K562 (cell line): ENCODE results near the gene C19orf67. TPM values are rescaled to one million over a fixed set of nuclear protein-coding genes. Genes with fewer than 3 reads are reported as not detected.

Source experiments
- ARID1B ChIP-seq: fragments of 450-650 bp; IDR thresholded peaks from 2 replicates; pipeline ENCODE4 v1.6.1; 2016; ENCODE audit warnings: antibody characterized with exemption, mild to moderate bottlenecking, inconsistent platforms
- CREM ChIP-seq: IDR thresholded peaks from 2 replicates; pipeline ENCODE4 v1.6.1; 2014; ENCODE audit warnings: antibody characterized with exemption, low read depth
- CTCF ChIP-seq, 3 experiments: IDR thresholded peaks in 2 of 3; conservative IDR thresholded peaks in 1 of 3; 2 replicates each; pipeline ENCODE4 v1.5.1; 2011 to 2012; ENCODE audit warnings: low read length in 3 of 3, mild to moderate bottlenecking in 3 of 3, control low read depth in 2 of 3, improper control_type of control experiment in 1 of 3, inconsistent platforms in 1 of 3, low read depth in 1 of 3, mixed read lengths in 1 of 3, moderate library complexity in 1 of 3; ENCODE audit not compliant: insufficient read depth in 2 of 3
- DEAF1 ChIP-seq: fragments of 450-650 bp; formaldehyde crosslinking; IDR thresholded peaks from 2 replicates; pipeline ENCODE4 v1.4.0; 2020; ENCODE audit warnings: mild to moderate bottlenecking, moderate library complexity
- GTF2F1 ChIP-seq: IDR thresholded peaks from 2 replicates; pipeline ENCODE4 v1.6.1; 2011; ENCODE audit warnings: low read depth, low read length, improper control_type of control experiment
- KAT8 ChIP-seq: fragments of 450-650 bp; IDR thresholded peaks from 2 replicates; pipeline ENCODE4 v1.6.1; 2016; ENCODE audit warnings: low read depth, mild to moderate bottlenecking
- MBD2 ChIP-seq: sonication (generic); IDR thresholded peaks from 2 replicates; pipeline ENCODE4 v1.6.1; 2016; ENCODE audit warnings: low read depth, borderline replicate concordance
- MED1 ChIP-seq: sonication (generic); formaldehyde crosslinking; IDR thresholded peaks from 2 replicates; pipeline ENCODE4 v1.8.1; 2023; ENCODE audit warnings: missing genetic modification reagents, borderline replicate concordance
- NCOA2 ChIP-seq, 2 experiments: fragments of 450-650 bp; IDR thresholded peaks; 2 replicates each; pipeline ENCODE4 v1.6.1; 2018; ENCODE audit warnings: mild to moderate bottlenecking in 2 of 2, moderate library complexity in 1 of 2; ENCODE audit not compliant: partially characterized antibody in 2 of 2
- NCOA4 ChIP-seq: fragments of 450-650 bp; IDR thresholded peaks from 2 replicates; pipeline ENCODE4 v1.6.1; 2018; ENCODE audit warnings: mild to moderate bottlenecking; ENCODE audit not compliant: partially characterized antibody
- NFIC ChIP-seq: fragments of 450-650 bp; IDR thresholded peaks from 2 replicates; pipeline ENCODE4 v1.6.1; 2017; ENCODE audit warnings: mild to moderate bottlenecking, inconsistent platforms
- NFRKB ChIP-seq: fragments of 450-650 bp; IDR thresholded peaks from 2 replicates; pipeline ENCODE4 v1.6.1; 2016; ENCODE audit warnings: low read depth
- NR2C2 ChIP-seq, 2 experiments: fragments of 200-800 bp in 1 of 2; sonication (Bioruptor generic) in 1 of 2; sonication (generic) in 1 of 2; formaldehyde crosslinking in 1 of 2; IDR thresholded peaks; 2 replicates each; pipeline versions ENCODE4 v1.6.1 to v1.8.0; 2016 to 2022; ENCODE audit warnings: mild to moderate bottlenecking in 1 of 2, missing compliant biosample characterization in 1 of 2, missing genetic modification characterization in 1 of 2, missing genetic modification reagents in 1 of 2
- NRF1 ChIP-seq, 2 experiments: fragments of 450-650 bp; IDR thresholded peaks in 1 of 2; conservative IDR thresholded peaks in 1 of 2; 2 replicates each; pipeline ENCODE4 v1.6.1; 2014; ENCODE audit warnings: mild to moderate bottlenecking in 2 of 2
- PCBP1 ChIP-seq: fragments of 200-400 bp; formaldehyde crosslinking; IDR thresholded peaks from 2 replicates; pipeline ENCODE4 v1.6.1; 2018; ENCODE audit warnings: mild to moderate bottlenecking, low read depth, low read length; ENCODE audit not compliant: poor library complexity, severe bottlenecking
- PML ChIP-seq: IDR thresholded peaks from 2 replicates; pipeline ENCODE4 v1.6.1; 2012; ENCODE audit warnings: low read length, inconsistent platforms
- RBBP5 ChIP-seq: fragments of 200-600 bp; sonication (generic); IDR thresholded peaks from 2 replicates; pipeline ENCODE4 v1.6.1; 2012; ENCODE audit warnings: borderline replicate concordance, mild to moderate bottlenecking, low read length, control low read depth, inconsistent platforms; ENCODE audit not compliant: insufficient read depth, poor library complexity, severe bottlenecking
- RCOR1 ChIP-seq, 2 experiments: IDR thresholded peaks; 2 replicates each; pipeline ENCODE4 v1.6.1; 2012; ENCODE audit warnings: low read depth in 2 of 2, low read length in 2 of 2, borderline replicate concordance in 1 of 2, improper control_type of control experiment in 1 of 2
- SMAD4 ChIP-seq: fragments of 250-450 bp; sonication (Bioruptor Pico); conservative IDR thresholded peaks from 2 replicates; pipeline ENCODE4 v1.8.0; 2021; ENCODE audit warnings: inconsistent platforms, mild to moderate bottlenecking, moderate library complexity
- ZBTB33 ChIP-seq: sonication (generic); formaldehyde crosslinking; IDR thresholded peaks from 2 replicates; pipeline ENCODE4 v1.8.1; 2023; ENCODE audit warnings: mild to moderate bottlenecking, missing genetic modification reagents
- ZNF79 ChIP-seq: fragments of 250-450 bp; sonication (Bioruptor Pico); IDR thresholded peaks from 2 replicates; pipeline ENCODE4 v1.4.0; 2020; ENCODE audit warnings: low read depth, mild to moderate bottlenecking, moderate library complexity
- polyA plus RNA-seq, 8 experiments: library from polyadenylated mRNA; depleted of rRNA in 4 of 8; stranded (reverse) in 5 of 8; unstranded in 3 of 8; fragments of >200 nt; fragmentation: Nextera tagmentation in 2 of 8; fragmentation: Illumina TruSeq in 1 of 8; extraction: Ambion mirVana in 2 of 8; extraction: Trizol in 1 of 8; gene quantifications; 2 replicates each; pipeline versions ENCODE4 v1.2.1 to v1.2.3, GENCODE V29; 2011 to 2014; ENCODE audit warnings: inconsistent platforms in 1 of 8, missing spikeins in 1 of 8
- total RNA-seq, 7 experiments: library from RNA; depleted of rRNA in 6 of 7; stranded (reverse); fragments of >200 nt in 6 of 7; fragmentation: Illumina TruSeq in 2 of 7; extraction: Trizol in 2 of 7; gene quantifications; 2 replicates each; pipeline versions ENCODE4 v1.2.1 to v1.2.3, GENCODE V29; 2011 to 2021; ENCODE audit warnings: low replicate concordance in 1 of 7

C19orf67 gene
- total and polyA plus RNA-seq, 9 of the 15 experiments (the other 6 are each of a cell fraction or from before 2014, with no cell fraction given) = 0.29 to 1.8 (median 0.51) TPM; not detected in 3

GRCh38 chr19:14031719-14032480, 53.7 kb downstream of the C19orf67 start, which contains the start of gene IL27RA (continued):
- no peak for TF ChIP-seq NR2C2 (CRISPR knock-in tag; IDR thresholded peaks at IDR 0.05)
- TF ChIP-seq NR2C2 (tag; IDR thresholded peaks at IDR 0.05) = peak; percentile 49; the same call in 1 of the 2 replicates
- 0 out of 2 replicates have a peak, but pooled peaks have one; percentile 43 for TF ChIP-seq ARID1B
- peak in 1 of 2 experiments; percentile 35; a peak in 1 of 4 replicates for TF ChIP-seq RCOR1 (IDR thresholded peaks at IDR 0.05; ENCODE audit: borderline replicate concordance in 1 of 2, low read depth in 2 of 2, low read length in 2 of 2)
- no peak for TF ChIP-seq NCOA4
- peak; percentile 80 to 91 (median 84) for TF ChIP-seq CTCF (IDR thresholded peaks at IDR 0.05 in 2 of 3, conservative IDR thresholded peaks at IDR 0.05 in 1 of 3; ENCODE audit: insufficient read depth in 2 of 3, low read depth in 1 of 3, low read length in 3 of 3)
- TF ChIP-seq RBBP5 = peak; percentile 78
- no peak for TF ChIP-seq MED1 (CRISPR knock-in tag)
- TF ChIP-seq NRF1 (conservative IDR thresholded peaks at IDR 0.05 in 1 of 2, IDR thresholded peaks at IDR 0.05 in 1 of 2) = peak; percentile 33 to 46; a peak in 3 of 4 replicates
- peak; percentile 42; the same call in 1 of the 2 replicates for TF ChIP-seq GTF2F1
- TF ChIP-seq PML = 0 out of 2 replicates have a peak, but pooled peaks have one; percentile 39
- TF ChIP-seq DEAF1 (CRISPR knock-in tag) = peak; percentile 53; the same call in 1 of the 2 replicates
- no peak for TF ChIP-seq KAT8
- TF ChIP-seq ZNF79 (CRISPR knock-in tag) = no peak
- peak; percentile 54; the same call in 1 of the 2 replicates for TF ChIP-seq NFRKB
- peak; percentile 36; the same call in 1 of the 2 replicates for TF ChIP-seq MBD2
- TF ChIP-seq ZBTB33 = peak; percentile 19; the same call in 1 of the 2 replicates
- TF ChIP-seq CREM = no peak
- no peak for TF ChIP-seq NCOA2 (IDR thresholded peaks at IDR 0.05; ENCODE audit: partially characterized antibody in 2 of 2)
- TF ChIP-seq NFIC = peak; percentile 68; the same call in 1 of the 2 replicates
- TF ChIP-seq PCBP1 = peak; percentile 58
- peak; percentile 47; the same call in 1 of the 2 replicates for TF ChIP-seq SMAD4
